Mammary epithelial cell (primary cell): ENCODE measurements around the gene HERC4.

ENCODE experiments used
- CTCF ChIP-seq, 2 donors: IDR thresholded peaks in 1 of 2; conservative IDR thresholded peaks in 1 of 2; 2 replicates each; pipeline ENCODE4 v1.5.1; 2011 to 2012; ENCODE audit warnings: inconsistent platforms in 2 of 2, low read length in 2 of 2, mild to moderate bottlenecking in 2 of 2, control low read depth in 1 of 2, low read depth in 1 of 2; ENCODE audit not compliant: insufficient read depth in 1 of 2; ENCODE audit errors: extremely low read depth in 1 of 2
- EZH2 ChIP-seq: IDR thresholded peaks from 2 replicates; pipeline ENCODE4 v1.6.1; 2012; ENCODE audit warnings: low read length, inconsistent platforms, borderline replicate concordance

GRCh38 chr10:68092512-68092911, 17.4 kb upstream of the HERC4 start:
- TF ChIP-seq CTCF (conservative IDR thresholded peaks at IDR 0.05 in 1 of 2, IDR thresholded peaks at IDR 0.05 in 1 of 2; ENCODE audit: extremely low read depth in 1 of 2, insufficient read depth in 1 of 2, low read depth in 1 of 2, low read length in 2 of 2) (no peak), EZH2 (no peak)
